Sigmoid colon (tissue), 4 donors: ENCODE results near the gene CHRDL1.

Experiments
- POLR2AphosphoS5 ChIP-seq, 4 donors: sonication (generic); formaldehyde crosslinking; IDR thresholded peaks; one replicate each; pipeline ENCODE4 v1.6.1; 2017; ENCODE audit warnings: antibody characterized with exemption in 4 of 4
- TF ChIP-seq, protein P1 (sequence below), 4 experiments: fragments of 450-650 bp in 3 of 4; fragments of 200-600 bp in 1 of 4; IDR thresholded peaks; one replicate each; pipeline ENCODE4 v1.5.1; 2016 to 2019; ENCODE audit warnings: antibody characterized with exemption in 4 of 4, mild to moderate bottlenecking in 3 of 4, moderate library complexity in 2 of 4

DNA sequence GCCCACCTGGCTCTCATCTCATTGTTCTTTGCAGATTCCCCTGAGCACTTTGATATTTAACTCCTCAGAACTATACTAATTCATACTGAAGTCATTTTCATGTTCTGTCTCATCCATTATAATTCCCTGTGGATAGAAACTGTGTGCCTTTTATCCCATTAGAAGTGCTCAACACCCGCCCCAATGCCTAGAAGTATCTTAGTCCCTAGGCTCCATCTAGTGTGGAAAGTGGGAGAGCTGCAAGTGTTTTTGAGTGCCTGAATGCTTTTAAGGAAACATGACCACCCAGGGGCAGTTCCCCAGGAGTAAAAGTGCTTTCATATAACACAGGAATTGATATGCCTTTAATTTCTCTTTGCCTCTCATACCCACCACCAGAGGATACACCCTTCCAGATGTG, 117.0 kb downstream of the CHRDL1 start:
- TF ChIP-seq, protein P1, sequence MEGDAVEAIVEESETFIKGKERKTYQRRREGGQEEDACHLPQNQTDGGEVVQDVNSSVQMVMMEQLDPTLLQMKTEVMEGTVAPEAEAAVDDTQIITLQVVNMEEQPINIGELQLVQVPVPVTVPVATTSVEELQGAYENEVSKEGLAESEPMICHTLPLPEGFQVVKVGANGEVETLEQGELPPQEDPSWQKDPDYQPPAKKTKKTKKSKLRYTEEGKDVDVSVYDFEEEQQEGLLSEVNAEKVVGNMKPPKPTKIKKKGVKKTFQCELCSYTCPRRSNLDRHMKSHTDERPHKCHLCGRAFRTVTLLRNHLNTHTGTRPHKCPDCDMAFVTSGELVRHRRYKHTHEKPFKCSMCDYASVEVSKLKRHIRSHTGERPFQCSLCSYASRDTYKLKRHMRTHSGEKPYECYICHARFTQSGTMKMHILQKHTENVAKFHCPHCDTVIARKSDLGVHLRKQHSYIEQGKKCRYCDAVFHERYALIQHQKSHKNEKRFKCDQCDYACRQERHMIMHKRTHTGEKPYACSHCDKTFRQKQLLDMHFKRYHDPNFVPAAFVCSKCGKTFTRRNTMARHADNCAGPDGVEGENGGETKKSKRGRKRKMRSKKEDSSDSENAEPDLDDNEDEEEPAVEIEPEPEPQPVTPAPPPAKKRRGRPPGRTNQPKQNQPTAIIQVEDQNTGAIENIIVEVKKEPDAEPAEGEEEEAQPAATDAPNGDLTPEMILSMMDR (IDR thresholded peaks at IDR 0.05), result no peak
- no peak for TF ChIP-seq POLR2AphosphoS5 (IDR thresholded peaks at IDR 0.05)
